Fibroblast of upper back skin (primary cell): ENCODE data around the gene ITPRIP.

Experiments used
- DNase-seq: peaks from one replicate; pipeline ENCODE4 v3.0.0-alpha.2; 2013

ITPRIP gene, protein sequence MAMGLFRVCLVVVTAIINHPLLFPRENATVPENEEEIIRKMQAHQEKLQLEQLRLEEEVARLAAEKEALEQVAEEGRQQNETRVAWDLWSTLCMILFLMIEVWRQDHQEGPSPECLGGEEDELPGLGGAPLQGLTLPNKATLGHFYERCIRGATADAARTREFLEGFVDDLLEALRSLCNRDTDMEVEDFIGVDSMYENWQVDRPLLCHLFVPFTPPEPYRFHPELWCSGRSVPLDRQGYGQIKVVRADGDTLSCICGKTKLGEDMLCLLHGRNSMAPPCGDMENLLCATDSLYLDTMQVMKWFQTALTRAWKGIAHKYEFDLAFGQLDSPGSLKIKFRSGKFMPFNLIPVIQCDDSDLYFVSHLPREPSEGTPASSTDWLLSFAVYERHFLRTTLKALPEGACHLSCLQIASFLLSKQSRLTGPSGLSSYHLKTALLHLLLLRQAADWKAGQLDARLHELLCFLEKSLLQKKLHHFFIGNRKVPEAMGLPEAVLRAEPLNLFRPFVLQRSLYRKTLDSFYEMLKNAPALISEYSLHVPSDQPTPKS

GRCh38 chr10:104337985-104338735, at the start of gene ITPRIP:
Gene ITPRIP, minus strand, starts transcription at chr10:104338465. Its CDS starts 22,414 bp downstream, at chr10:104316051.
- peak; percentile 84 for DNase-seq

- DNase-seq = no peak
These were observed 49.0 kb upstream of the ITPRIP start for GRCh38 chr10:104387130-104387888.

DNA sequence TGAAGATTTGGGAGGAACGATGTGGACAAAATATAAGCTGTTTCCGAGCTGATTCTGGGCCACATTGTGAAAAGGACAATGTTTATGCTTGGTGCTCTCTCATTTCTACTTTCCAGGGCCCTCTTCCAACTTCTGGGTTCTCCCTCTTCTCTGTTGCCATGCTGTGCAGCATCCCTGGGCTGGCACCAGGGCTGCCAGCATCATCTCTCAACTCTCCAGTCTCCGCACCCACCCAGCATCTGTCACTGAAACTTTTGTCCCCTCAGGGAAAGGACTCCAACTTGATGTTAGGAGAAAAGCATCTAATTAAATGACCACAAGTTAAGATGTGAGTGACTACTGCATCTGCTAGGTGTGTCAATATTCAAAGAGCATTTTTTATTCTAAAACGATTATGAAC, 42.1 kb upstream of the ITPRIP start:
- DNase-seq = no peak

DNA sequence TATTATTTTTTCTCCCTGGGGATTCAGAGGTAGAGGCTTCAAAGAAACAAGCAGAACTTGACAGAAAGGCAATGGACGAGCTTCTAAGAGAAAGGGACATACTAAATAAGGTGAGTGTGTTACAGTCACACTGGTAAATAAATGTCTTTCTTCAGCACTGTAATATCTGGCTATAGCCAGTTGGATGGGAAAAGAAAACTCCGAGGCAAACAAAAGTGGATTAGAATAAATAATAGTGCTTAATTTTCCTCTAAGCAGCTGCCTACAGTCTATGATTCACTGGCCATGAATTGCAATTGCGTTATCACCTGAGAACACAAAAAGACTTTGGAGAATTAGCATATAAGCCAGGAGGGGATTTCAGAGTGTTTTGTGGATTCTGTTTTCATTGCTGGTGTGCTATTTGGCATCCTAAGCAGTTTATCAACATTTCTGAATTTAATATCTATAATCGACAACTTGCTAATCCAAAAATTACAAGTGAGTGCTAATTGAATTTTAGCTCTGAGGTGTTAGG, 38.6 kb upstream of the ITPRIP start:
- DNase-seq = no peak

DNA sequence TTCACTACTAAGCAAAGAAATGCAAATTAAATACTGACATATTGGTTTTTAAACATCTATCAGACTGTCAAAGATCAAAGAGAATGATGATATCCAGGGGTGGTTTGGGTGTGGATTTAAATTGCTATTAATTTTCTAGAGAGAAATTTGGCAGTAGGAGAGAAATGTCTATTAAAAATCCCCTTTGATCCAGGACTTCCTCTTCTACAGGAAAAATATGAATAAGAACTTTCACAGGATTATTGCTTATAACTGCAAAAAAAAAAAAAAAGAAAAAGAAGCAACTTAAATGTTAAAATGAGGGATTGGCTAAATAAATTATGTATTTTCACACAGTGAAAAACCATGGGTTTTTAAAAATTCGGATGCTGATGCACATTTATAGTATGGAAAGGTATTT, 36.3 kb upstream of the ITPRIP start:
- DNase-seq = no peak

DNA sequence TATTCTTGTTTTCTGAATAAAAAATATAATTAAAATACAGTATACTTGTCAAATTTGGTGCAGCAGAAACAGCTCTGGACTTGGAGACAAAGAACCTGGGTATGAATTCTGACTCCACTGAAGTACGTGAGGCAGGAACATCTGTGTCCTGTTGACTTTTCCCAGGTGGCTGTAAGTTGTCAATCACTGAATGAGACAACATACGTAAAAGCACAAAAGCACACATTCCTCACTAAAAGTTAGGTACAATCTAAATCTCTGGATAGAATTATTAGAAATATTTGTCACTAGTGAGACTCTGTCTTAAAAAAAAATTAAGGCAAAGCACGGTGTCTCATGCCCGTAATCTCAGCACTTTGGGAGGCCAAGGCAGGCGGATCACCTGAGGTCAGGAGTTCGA, 33.5 kb upstream of the ITPRIP start:
- no peak for DNase-seq

- no peak for DNase-seq
These were observed 30.1 kb upstream of the ITPRIP start for GRCh38 chr10:104368381-104368780.

GRCh38 chr10:104367904-104368303, 29.6 kb upstream of the ITPRIP start:
- no peak for DNase-seq

- no peak for DNase-seq
These were observed 21.5 kb upstream of the ITPRIP start for GRCh38 chr10:104359811-104360210.

- DNase-seq = peak; percentile 82
These were observed 15.2 kb upstream of the ITPRIP start, which contains the start of gene CFAP58 for GRCh38 chr10:104353325-104354048. Gene CFAP58, plus strand, starts transcription at chr10:104353833. Its CDS starts 65 bp downstream, at chr10:104353898.

DNA sequence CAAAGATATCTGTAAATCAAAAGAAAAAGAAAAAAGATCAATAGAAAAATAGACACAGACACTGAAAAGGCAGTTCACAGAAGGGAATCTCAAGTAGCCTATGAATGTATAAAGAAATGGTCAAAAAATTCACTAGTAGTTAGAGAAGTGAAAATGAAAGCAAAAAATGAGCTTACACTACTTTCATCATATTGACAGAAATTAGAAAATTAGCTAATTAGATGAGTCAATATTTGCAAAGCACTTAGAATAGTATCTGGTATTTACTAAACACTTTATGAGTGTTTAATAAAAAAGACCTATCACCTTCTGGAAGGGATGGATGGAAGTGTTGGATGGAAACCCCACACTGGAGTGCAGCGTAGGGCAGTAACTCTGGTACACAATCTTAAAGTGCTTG, 13.7 kb upstream of the ITPRIP start:
- no peak for DNase-seq

DNA sequence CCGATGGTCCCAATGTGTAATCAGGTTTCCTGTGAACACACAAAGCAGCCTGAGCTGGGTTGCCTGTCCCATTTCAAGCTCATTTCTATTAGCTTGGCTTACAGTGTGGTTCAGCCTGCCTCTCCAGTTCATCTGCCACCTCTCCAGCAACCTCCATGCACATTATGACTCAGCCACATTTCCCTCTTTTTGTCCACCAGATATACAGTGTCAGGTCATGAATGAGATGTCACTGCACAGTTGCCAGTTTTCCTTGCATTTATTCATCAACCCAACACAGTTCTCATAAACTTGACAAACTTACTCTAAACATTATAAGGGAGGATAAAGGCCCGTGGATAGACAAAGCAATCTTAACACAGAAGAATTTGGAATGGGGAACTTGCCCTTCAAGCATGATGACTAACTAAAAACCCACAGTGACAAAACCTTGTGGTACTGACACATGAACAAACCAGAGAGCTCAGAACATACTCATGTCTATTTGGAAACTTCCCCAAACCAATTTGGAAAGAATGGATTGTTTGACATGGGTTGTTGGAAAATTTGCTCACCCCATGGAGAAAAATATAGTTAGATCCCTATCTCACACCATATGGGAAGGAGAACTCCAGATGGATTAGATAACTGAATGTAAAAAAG, 12.9 kb upstream of the ITPRIP start:
- peak; percentile 79 for DNase-seq

- DNase-seq = peak; percentile 77
These were observed 11.9 kb upstream of the ITPRIP start for GRCh38 chr10:104350127-104350635.

- peak; percentile 83 for DNase-seq
These were observed 11.4 kb upstream of the ITPRIP start for GRCh38 chr10:104349623-104350126.

DNA sequence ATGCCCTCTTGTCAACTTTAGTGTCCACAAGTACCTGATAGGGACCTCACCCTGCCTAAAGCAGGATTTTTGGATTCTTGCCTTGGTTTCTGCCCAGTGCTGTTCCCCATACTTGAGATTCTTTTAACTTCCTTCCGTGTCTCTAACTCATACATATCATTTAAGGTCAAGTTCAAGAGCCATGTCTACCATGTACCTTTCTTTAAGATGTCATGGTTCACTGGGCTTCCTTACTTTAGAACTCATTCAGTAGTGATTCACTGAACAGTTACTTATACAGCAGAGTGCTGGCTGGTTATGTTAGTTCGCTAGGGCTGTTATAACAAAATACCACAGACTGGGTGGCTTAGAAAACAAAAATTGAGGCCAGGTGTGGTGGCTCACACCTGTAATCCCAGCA, 10.3 kb upstream of the ITPRIP start:
- no peak for DNase-seq

GRCh38 chr10:104347295-104348045, 9.2 kb upstream of the ITPRIP start:
- no peak for DNase-seq

DNA sequence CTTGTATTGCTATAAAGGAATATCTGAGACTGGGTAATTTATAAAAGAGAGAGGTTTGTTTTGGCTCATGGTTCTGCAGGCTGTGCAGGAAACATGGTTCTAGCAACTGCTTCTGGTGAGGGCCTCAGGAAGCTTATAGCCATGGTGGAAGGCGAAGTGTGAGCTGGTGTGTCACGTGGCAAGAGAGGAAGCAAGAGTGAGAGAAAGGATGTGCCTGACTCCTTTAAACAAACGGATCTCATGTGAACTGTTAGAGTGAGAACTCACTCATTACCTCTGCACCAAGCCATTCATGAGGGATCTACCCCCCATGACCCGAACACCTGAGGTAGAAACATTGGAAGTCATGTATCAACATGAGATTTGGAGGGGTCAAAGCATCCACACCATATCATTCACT, 7.7 kb upstream of the ITPRIP start:
- no peak for DNase-seq

GRCh38 chr10:104345515-104345914, 7.2 kb upstream of the ITPRIP start:
- DNase-seq = no peak

DNA sequence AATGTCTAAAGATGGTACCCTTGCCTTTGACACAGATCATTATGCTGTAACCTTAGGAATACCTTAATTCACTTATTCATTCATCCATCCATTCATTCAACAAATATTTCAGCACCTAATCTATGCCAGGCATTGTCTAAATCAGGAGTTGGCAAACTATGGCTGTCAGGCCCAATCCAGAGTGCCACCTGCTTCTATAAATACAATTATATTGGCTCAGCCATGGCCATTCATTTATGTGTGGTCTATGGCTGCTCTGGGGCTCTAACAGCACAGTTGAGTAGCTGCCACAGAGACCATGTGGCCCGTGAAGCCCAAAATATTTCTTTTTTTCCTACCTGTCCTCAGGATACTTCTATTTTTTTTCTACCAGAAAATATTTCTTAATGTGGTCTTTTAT, 6.0 kb upstream of the ITPRIP start:
- DNase-seq = no peak

DNA sequence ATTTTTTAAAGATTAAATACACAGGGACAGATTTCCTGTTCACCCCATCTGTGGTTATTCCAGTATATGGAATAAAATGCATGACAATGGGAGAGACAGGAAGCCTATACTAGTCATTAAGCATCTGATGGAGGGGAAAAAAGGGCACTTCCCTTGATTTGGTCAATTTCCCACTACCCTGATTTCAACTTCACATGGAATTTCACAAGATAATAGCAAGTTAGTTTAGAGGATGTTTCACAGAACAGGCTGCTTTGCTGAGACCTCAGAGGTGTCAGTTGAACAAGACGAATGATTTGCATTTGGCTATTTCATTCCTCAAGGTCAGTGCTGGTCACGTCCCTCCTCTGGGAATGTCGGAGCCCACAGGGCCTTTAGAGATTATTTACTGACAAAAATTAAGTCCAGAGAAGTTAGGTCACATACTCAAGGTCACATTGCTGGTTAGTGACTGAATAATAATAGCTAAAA, 4.7 kb upstream of the ITPRIP start:
- DNase-seq = peak; percentile 55
